Measurements from ENCODE around the gene REXO5. TPM values are rescaled to one million over a fixed set of nuclear protein-coding genes. Genes with fewer than 3 reads are reported as not detected.

REXO5 gene
- total and polyA plus RNA-seq, 2 of the 13 experiments (the other 11 are each of a cell fraction or from before 2014, with no cell fraction given), result 5.9 to 13.1 TPM

GRCh38 chr16:20803561-20804214 lies 2.6 kb upstream of the REXO5 start (continued):
- no peak for TF ChIP-seq TAF15 (IDR thresholded peaks at IDR 0.05; ENCODE audit: low read depth, low read length, poor library complexity, severe bottlenecking)
- no peak for TF ChIP-seq SMAD3 (CRISPR knock-in tag; IDR thresholded peaks at IDR 0.05)
- no peak for TF ChIP-seq ZNF3 (CRISPR knock-in tag; IDR thresholded peaks at IDR 0.05)
- 0 out of 2 replicates have a peak, but pooled peaks have one; percentile 43 for TF ChIP-seq ZBTB25 (CRISPR knock-in tag; IDR thresholded peaks at IDR 0.05)
- no peak for TF ChIP-seq KDM5A (IDR thresholded peaks at IDR 0.05; ENCODE audit: borderline replicate concordance, low read length)
- TF ChIP-seq NBN (conservative IDR thresholded peaks at IDR 0.05), result no peak
- TF ChIP-seq RFXAP (CRISPR knock-in tag; IDR thresholded peaks at IDR 0.05; ENCODE audit: borderline replicate concordance), result peak; percentile 56; the same call in 1 of the 2 replicates
- TF ChIP-seq, protein P1, sequence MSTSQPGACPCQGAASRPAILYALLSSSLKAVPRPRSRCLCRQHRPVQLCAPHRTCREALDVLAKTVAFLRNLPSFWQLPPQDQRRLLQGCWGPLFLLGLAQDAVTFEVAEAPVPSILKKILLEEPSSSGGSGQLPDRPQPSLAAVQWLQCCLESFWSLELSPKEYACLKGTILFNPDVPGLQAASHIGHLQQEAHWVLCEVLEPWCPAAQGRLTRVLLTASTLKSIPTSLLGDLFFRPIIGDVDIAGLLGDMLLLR (CRISPR knock-in tag; IDR thresholded peaks at IDR 0.05), result no peak
- no peak for TF ChIP-seq NFE2 (CRISPR knock-in tag; IDR thresholded peaks at IDR 0.05)
- TF ChIP-seq TFDP2 (CRISPR knock-in tag; IDR thresholded peaks at IDR 0.05), result no peak
- peak; percentile 65; the same call in 1 of the 2 replicates for TF ChIP-seq ZFY (CRISPR knock-in tag; IDR thresholded peaks at IDR 0.05)
- peak; percentile 80 for TF ChIP-seq MEIS2 (CRISPR knock-in tag; IDR thresholded peaks at IDR 0.05)
- TF ChIP-seq, protein P2, sequence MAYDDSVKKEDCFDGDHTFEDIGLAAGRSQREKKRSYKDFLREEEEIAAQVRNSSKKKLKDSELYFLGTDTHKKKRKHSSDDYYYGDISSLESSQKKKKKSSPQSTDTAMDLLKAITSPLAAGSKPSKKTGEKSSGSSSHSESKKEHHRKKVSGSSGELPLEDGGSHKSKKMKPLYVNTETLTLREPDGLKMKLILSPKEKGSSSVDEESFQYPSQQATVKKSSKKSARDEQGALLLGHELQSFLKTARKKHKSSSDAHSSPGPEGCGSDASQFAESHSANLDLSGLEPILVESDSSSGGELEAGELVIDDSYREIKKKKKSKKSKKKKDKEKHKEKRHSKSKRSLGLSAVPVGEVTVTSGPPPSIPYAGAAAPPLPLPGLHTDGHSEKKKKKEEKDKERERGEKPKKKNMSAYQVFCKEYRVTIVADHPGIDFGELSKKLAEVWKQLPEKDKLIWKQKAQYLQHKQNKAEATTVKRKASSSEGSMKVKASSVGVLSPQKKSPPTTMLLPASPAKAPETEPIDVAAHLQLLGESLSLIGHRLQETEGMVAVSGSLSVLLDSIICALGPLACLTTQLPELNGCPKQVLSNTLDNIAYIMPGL (CRISPR knock-in tag; IDR thresholded peaks at IDR 0.05; ENCODE audit: borderline replicate concordance in 1 of 2, low read depth in 1 of 2), result peak; percentile 27 to 47; a peak in 1 of 4 replicates
- no peak for TF ChIP-seq FOXM1 (CRISPR knock-in tag; IDR thresholded peaks at IDR 0.05)
- TF ChIP-seq ZFAT (CRISPR knock-in tag; conservative IDR thresholded peaks at IDR 0.05), result no peak
- no peak for TF ChIP-seq ADNP (CRISPR knock-in tag; IDR thresholded peaks at IDR 0.05)
- 0 out of 2 replicates have a peak, but pooled peaks have one; percentile 57 for TF ChIP-seq GFI1 (CRISPR knock-in tag; IDR thresholded peaks at IDR 0.05; ENCODE audit: borderline replicate concordance)
- peak; percentile 35; the same call in 1 of the 2 replicates for TF ChIP-seq ZNF607 (CRISPR knock-in tag; IDR thresholded peaks at IDR 0.05; ENCODE audit: borderline replicate concordance)
- TF ChIP-seq HMG20B (CRISPR knock-in tag; conservative IDR thresholded peaks at IDR 0.05), result no peak; the same call in 1 of the 2 replicates
- TF ChIP-seq ZSCAN29 (CRISPR knock-in tag; conservative IDR thresholded peaks at IDR 0.05), result no peak
- TF ChIP-seq ZNF510 (CRISPR knock-in tag; IDR thresholded peaks at IDR 0.05; ENCODE audit: low read depth), result 0 out of 2 replicates have a peak, but pooled peaks have one; percentile 43
- no peak for TF ChIP-seq TCF7L2 (IDR thresholded peaks at IDR 0.05; ENCODE audit: low read depth, low read length)
- no peak for TF ChIP-seq TBL1XR1 (IDR thresholded peaks at IDR 0.05; ENCODE audit: borderline replicate concordance, low read length, partially characterized antibody)
- peak; percentile 37 for TF ChIP-seq GATAD2A (CRISPR knock-in tag; IDR thresholded peaks at IDR 0.05)
- TF ChIP-seq RARA (CRISPR knock-in tag; IDR thresholded peaks at IDR 0.05), result no peak
- peak; percentile 60; the same call in 1 of the 2 replicates for TF ChIP-seq KLF11 (CRISPR knock-in tag; IDR thresholded peaks at IDR 0.05)
- no peak for TF ChIP-seq XRCC5 (optimal IDR thresholded peaks at IDR 0.05; ENCODE audit: low read length)
- no peak for TF ChIP-seq HNRNPLL (IDR thresholded peaks at IDR 0.05; ENCODE audit: low read depth, low read length, poor library complexity, severe bottlenecking)

All from HepG2 (cell line).